Activated CD4-positive, CD25-positive, alpha-beta regulatory T cell treated with anti-CD3 and anti-CD28 coated beads, Interleukin-2, amount 50 U/mL, for 24 hours (primary cell): Measurements from ENCODE around the gene HIBADH.
A peak's percentile ranks its signal among the peaks of the same experiment; 100 is the strongest.
"Not testable (repeated sequence)": the region's sequence is repeated elsewhere in the genome, so short reads cannot be mapped to it uniquely, and the experiment has no call there.

Experiments used
- ATAC-seq, 2 donors: fragments of 150-1000 bp; cut with Tn5 transposase; one replicate each; pipeline ENCODE4 v1.10.0; 2021; ENCODE audit warnings: mild to moderate bottlenecking in 1 of 2, moderate library complexity in 1 of 2

The HIBADH gene

GRCh38 chr7:27593226-27593625, 69.5 kb downstream of the HIBADH start:
- ATAC-seq: no peak

GRCh38 chr7:27590416-27590815, 72.3 kb downstream of the HIBADH start:
- no peak for ATAC-seq

- no peak for ATAC-seq
These were observed 75.3 kb downstream of the HIBADH start for GRCh38 chr7:27587429-27587828.

GRCh38 chr7:27586825-27587224, 75.9 kb downstream of the HIBADH start:
- ATAC-seq: no peak

GRCh38 chr7:27585781-27586447, 76.8 kb downstream of the HIBADH start:
- no peak for ATAC-seq

GRCh38 chr7:27581906-27582305, 80.8 kb downstream of the HIBADH start:
- ATAC-seq: no peak

GRCh38 chr7:27581119-27581518, 81.6 kb downstream of the HIBADH start:
- ATAC-seq: no peak

GRCh38 chr7:27579565-27579964, 83.1 kb downstream of the HIBADH start:
- no peak for ATAC-seq

GRCh38 chr7:27578169-27578568, 84.5 kb downstream of the HIBADH start:
- ATAC-seq: not testable (repeated sequence)

GRCh38 chr7:27576360-27576944, 86.2 kb downstream of the HIBADH start:
- peak in 1 of 2 donors; percentile 30 for ATAC-seq

GRCh38 chr7:27575613-27576012, 87.1 kb downstream of the HIBADH start:
- no peak for ATAC-seq

GRCh38 chr7:27569106-27569505, 93.6 kb downstream of the HIBADH start:
- no peak for ATAC-seq

- no peak for ATAC-seq
These were observed 95.4 kb downstream of the HIBADH start for GRCh38 chr7:27567266-27567665.

GRCh38 chr7:27564881-27565482, 97.7 kb downstream of the HIBADH start:
- no peak for ATAC-seq

GRCh38 chr7:27560706-27561235, 101.9 kb downstream of the HIBADH start:
- no peak for ATAC-seq

- no peak for ATAC-seq
These were observed 107.0 kb downstream of the HIBADH start for GRCh38 chr7:27555670-27556069.

- no peak for ATAC-seq
These were observed 107.9 kb downstream of the HIBADH start for GRCh38 chr7:27554826-27555225.

GRCh38 chr7:27553273-27553672, 109.4 kb downstream of the HIBADH start:
- ATAC-seq: no peak

- no peak for ATAC-seq
These were observed 110.8 kb downstream of the HIBADH start for GRCh38 chr7:27551803-27552400.

- no peak for ATAC-seq
These were observed 113.1 kb downstream of the HIBADH start for GRCh38 chr7:27549606-27550005.

GRCh38 chr7:27548304-27548703, 114.4 kb downstream of the HIBADH start:
- no peak for ATAC-seq

GRCh38 chr7:27547401-27547800, 115.3 kb downstream of the HIBADH start:
- ATAC-seq: no peak

GRCh38 chr7:27546610-27547009, 116.1 kb downstream of the HIBADH start:
- ATAC-seq: no peak

- ATAC-seq: no peak
These were observed 126.9 kb downstream of the HIBADH start for GRCh38 chr7:27535795-27536194.
